PC-3 (cell line): ENCODE measurements around the gene NHS. TPM values are rescaled to one million over a fixed set of nuclear protein-coding genes. Genes with fewer than 3 reads are reported as not detected.

Experiments
- ATAC-seq: fragments of 200-7000 bp; cut with Tn5 transposase; 2 replicates; pipeline ENCODE4 v1.9.1; 2020; ENCODE audit warnings: mild to moderate bottlenecking, moderate library complexity
- BruUV-seq: library from RNA; stranded (reverse); fragments of 400-500 nt; replicated peaks from 2 replicates; lab custom pipeline; 2021; lab: Mats Ljungman, UMichigan
- CTCF ChIA-PET: fragments of 300-600 bp; sonication (Branson Sonifier 250); formaldehyde crosslinking; loops from one replicate; lab custom pipeline; 2022; ENCODE audit warnings: antibody characterized with exemption; lab: Charles Lee
- POLR2A ChIA-PET: fragments of 300-600 bp; sonication (Branson Sonifier 250); formaldehyde crosslinking; loops from one replicate; lab custom pipeline; 2022; ENCODE audit warnings: antibody characterized with exemption; ENCODE audit not compliant: unreplicated experiment; lab: Charles Lee
- DNase-seq: peaks from one replicate; pipeline ENCODE4 v3.0.0-alpha.2; 2015
- H2AFZ ChIP-seq: fragments of 300-600 bp; sonication (generic); 2 replicates; pipeline ENCODE4 v1.6.0; 2016; ENCODE audit warnings: antibody characterized with exemption, low read length
- H3F3A ChIP-seq: fragments of 300-600 bp; sonication (generic); one replicate; pipeline ENCODE4 v1.6.0; 2017; ENCODE audit warnings: antibody characterized with exemption, low read length, control low read depth, mild to moderate bottlenecking; ENCODE audit not compliant: unreplicated experiment
- H3K27ac ChIP-seq: fragments of 300-600 bp; sonication (generic); 2 replicates; pipeline ENCODE4 v1.5.1; 2016; ENCODE audit warnings: mild to moderate bottlenecking, low read length
- H3K27me3 ChIP-seq: fragments of 300-600 bp; sonication (generic); 2 replicates; pipeline ENCODE4 v1.6.1; 2016; ENCODE audit warnings: low read length, mixed read lengths
- H3K36me3 ChIP-seq: fragments of 300-600 bp; sonication (generic); 2 replicates; pipeline ENCODE4 v1.6.1; 2016; ENCODE audit warnings: low read depth, mixed run types, low read length, mixed read lengths
- H3K4me1 ChIP-seq: fragments of 300-600 bp; sonication (generic); 2 replicates; pipeline ENCODE4 v1.5.1; 2016; ENCODE audit warnings: low read length; ENCODE audit not compliant: insufficient read depth
- H3K4me2 ChIP-seq: fragments of 300-600 bp; sonication (generic); 2 replicates; pipeline ENCODE4 v1.6.0; 2016; ENCODE audit warnings: low read length
- H3K4me3 ChIP-seq: fragments of 300-600 bp; sonication (generic); 2 replicates; pipeline ENCODE4 v1.5.1; 2016; ENCODE audit warnings: mild to moderate bottlenecking, low read length, mixed read lengths
- H3K79me2 ChIP-seq: fragments of 300-600 bp; sonication (generic); 2 replicates; pipeline ENCODE4 v1.6.1; 2017; ENCODE audit warnings: low read length, mixed read lengths
- H3K9ac ChIP-seq: fragments of 300-600 bp; sonication (generic); 2 replicates; pipeline ENCODE4 v1.6.0; 2016; ENCODE audit warnings: mild to moderate bottlenecking, low read length
- H3K9me2 ChIP-seq: fragments of 300-600 bp; sonication (generic); replicated peaks from 2 replicates; pipeline ENCODE4 v1.6.1; 2016; ENCODE audit warnings: mixed run types, low read length, mixed read lengths
- H3K9me3 ChIP-seq: fragments of 300-600 bp; sonication (generic); 2 replicates; pipeline ENCODE4 v1.6.1; 2016; ENCODE audit warnings: low read length, mixed read lengths
- H4K20me1 ChIP-seq: fragments of 300-600 bp; sonication (generic); 2 replicates; pipeline ENCODE4 v1.6.1; 2016; ENCODE audit warnings: low read length, mixed read lengths
- EZH2 ChIP-seq: fragments of 300-600 bp; sonication (generic); IDR thresholded peaks from one replicate; pipeline ENCODE4 v1.6.1; 2017; ENCODE audit warnings: antibody characterized with exemption, mild to moderate bottlenecking, low read length; ENCODE audit not compliant: unreplicated experiment
- EZH2phosphoT487 ChIP-seq: fragments of 300-600 bp; sonication (generic); IDR thresholded peaks from 2 replicates; pipeline ENCODE4 v1.6.1; 2018; ENCODE audit warnings: mild to moderate bottlenecking, antibody characterized with exemption, low read length, borderline replicate concordance
- intact Hi-C: fragments of 100-400 bp; cut with micrococcal nuclease; formaldehyde crosslinking; loops from 2 replicates; pipeline ENCODE4 v1.9.0; 2023
- total RNA-seq: library from RNA; depleted of rRNA; stranded (reverse); fragments of >200 nt; gene quantifications from 2 replicates; pipeline ENCODE4 v1.2.3, GENCODE V29; 2014
- TF ChIP-seq, protein P1 (sequence below): fragments of 300-600 bp; sonication (generic); conservative IDR thresholded peaks from 2 replicates; pipeline ENCODE4 v1.5.1; 2017; ENCODE audit warnings: antibody characterized with exemption, low read depth, mild to moderate bottlenecking, low read length

NHS gene
- total RNA-seq, 1 experiment from 2014 or later: 4.9 TPM

DNA sequence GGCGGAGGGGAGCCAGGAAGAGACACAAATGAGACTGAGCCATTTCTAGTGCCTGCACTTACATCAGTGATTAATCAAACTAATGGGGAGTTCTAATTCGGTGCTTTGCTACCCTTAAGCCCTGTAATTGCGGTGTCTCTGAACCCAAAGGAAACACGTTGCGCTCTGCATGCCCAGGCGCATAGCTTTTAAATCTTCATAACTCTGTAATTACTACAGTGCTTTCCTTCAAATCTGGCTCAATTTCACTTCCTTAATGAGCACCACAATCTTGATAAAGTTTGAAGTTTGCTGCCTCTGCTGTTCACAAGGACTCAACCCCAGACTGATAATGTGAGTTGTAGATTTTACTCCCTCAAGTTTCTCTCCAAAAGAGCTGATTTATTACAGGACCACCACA is 5.7 kb upstream of the NHS start:
- Histone ChIP-seq H3K9me2 (no peaks in the 10 kb centered on the region), H3K4me2 (no peak overlapping the region), H2AFZ (no peak overlapping the region), H3K4me3 (no peak overlapping the region), H4K20me1 (no peaks in the 10 kb centered on the region), H3K4me1 (no peaks in the 10 kb centered on the region), H3K27me3 (no peaks in the 10 kb centered on the region), H3F3A (no peaks in the 10 kb centered on the region), H3K79me2 (no peaks in the 10 kb centered on the region), H3K27ac (no peak overlapping the region), H3K9me3 (no peaks in the 10 kb centered on the region), H3K9ac (no peak overlapping the region), H3K36me3 (no peaks in the 10 kb centered on the region)
- ATAC-seq: no peak
- ChIA-PET CTCF (no interaction called here), POLR2A (no interaction called here)
- BruUV-seq: no TSS peak
- intact Hi-C loops: no loop called here
- DNase-seq: no peak
- TF ChIP-seq EZH2phosphoT487 (no peak), EZH2 (no peak)
- TF ChIP-seq, protein P1, sequence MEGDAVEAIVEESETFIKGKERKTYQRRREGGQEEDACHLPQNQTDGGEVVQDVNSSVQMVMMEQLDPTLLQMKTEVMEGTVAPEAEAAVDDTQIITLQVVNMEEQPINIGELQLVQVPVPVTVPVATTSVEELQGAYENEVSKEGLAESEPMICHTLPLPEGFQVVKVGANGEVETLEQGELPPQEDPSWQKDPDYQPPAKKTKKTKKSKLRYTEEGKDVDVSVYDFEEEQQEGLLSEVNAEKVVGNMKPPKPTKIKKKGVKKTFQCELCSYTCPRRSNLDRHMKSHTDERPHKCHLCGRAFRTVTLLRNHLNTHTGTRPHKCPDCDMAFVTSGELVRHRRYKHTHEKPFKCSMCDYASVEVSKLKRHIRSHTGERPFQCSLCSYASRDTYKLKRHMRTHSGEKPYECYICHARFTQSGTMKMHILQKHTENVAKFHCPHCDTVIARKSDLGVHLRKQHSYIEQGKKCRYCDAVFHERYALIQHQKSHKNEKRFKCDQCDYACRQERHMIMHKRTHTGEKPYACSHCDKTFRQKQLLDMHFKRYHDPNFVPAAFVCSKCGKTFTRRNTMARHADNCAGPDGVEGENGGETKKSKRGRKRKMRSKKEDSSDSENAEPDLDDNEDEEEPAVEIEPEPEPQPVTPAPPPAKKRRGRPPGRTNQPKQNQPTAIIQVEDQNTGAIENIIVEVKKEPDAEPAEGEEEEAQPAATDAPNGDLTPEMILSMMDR: no peak

DNA sequence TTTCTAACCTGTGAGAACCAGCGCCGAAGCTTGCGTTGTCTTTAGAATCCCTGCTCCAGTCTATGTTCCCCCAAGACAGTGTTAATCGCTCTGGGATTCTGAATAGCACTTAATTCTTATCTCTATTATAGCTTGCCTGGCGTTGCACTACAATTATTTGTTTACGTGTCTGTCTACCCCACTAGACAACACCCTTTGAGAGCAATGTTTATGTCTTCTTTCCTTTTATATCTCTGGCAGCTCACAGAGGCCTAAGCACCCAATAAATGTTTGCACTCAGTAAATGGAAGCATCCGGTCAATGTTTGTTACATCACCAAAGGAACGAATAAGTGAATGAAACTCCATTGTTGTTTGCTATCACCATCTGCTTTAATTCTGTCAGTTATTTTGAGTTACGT is 4.8 kb upstream of the NHS start:
- H3K27me3 ChIP-seq: no peaks in the 10 kb centered on the region
- CTCF ChIA-PET: no interaction called here
- POLR2A ChIA-PET: no interaction called here
- ATAC-seq: no peak
- no peaks in the 10 kb centered on the region for H3K9me3 ChIP-seq
- no peaks in the 10 kb centered on the region for H3K79me2 ChIP-seq
- H3K4me2 ChIP-seq: no peak overlapping the region
- no peaks in the 10 kb centered on the region for H3K9me2 ChIP-seq
- BruUV-seq: no TSS peak
- no peak overlapping the region for H3K27ac ChIP-seq
- TF ChIP-seq, protein P1: no peak
- TF ChIP-seq EZH2 (no peak), EZH2phosphoT487 (no peak)
- no peaks in the 10 kb centered on the region for H3K4me1 ChIP-seq
- H3F3A ChIP-seq: no peaks in the 10 kb centered on the region
- H4K20me1 ChIP-seq: no peaks in the 10 kb centered on the region
- intact Hi-C loops: loop anchor here (10.0 kb wide), 2 partner anchors 75 to 125 kb away; no protein-coding TSS in a partner anchor
- no peak overlapping the region for H3K9ac ChIP-seq
- H2AFZ ChIP-seq: no peak overlapping the region
- DNase-seq: no peak
- H3K36me3 ChIP-seq: no peaks in the 10 kb centered on the region
- no peak overlapping the region for H3K4me3 ChIP-seq

DNA sequence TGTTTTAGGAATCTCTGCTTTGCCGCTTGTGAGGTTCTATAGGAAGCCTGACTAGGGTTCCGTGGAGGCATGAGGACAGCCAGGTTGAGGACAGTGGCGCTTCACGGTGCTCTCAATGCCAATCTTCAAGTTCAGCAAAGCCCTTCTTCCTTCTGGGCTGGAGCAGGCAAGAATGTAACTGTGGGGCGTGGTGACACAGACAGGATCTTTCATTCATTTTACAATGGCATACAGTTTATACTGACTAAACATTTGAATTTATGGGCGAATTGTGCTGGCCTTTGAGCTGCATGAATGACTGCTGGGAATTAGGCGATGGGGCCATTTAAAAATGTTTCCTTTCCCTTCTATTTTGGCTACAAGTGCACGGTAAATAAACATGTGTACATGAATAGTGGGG is 2.9 kb upstream of the NHS start:
- BruUV-seq: no TSS peak
- no peak overlapping the region for H3K9ac ChIP-seq
- H2AFZ ChIP-seq: no peak overlapping the region
- no peak for TF ChIP-seq EZH2
- no peak for TF ChIP-seq EZH2phosphoT487
- TF ChIP-seq, protein P1: no peak
- no peaks in the 10 kb centered on the region for H3F3A ChIP-seq
- H3K9me3 ChIP-seq: no peaks in the 10 kb centered on the region
- H3K9me2 ChIP-seq: no peaks in the 10 kb centered on the region
- no peaks in the 10 kb centered on the region for H4K20me1 ChIP-seq
- no peak overlapping the region for H3K4me3 ChIP-seq
- ChIA-PET CTCF (no interaction called here), POLR2A (no interaction called here)
- no peaks in the 10 kb centered on the region for H3K27me3 ChIP-seq
- H3K36me3 ChIP-seq: no peaks in the 10 kb centered on the region
- DNase-seq: no peak
- intact Hi-C loops: loop anchor here (10.0 kb wide), 2 partner anchors 73 to 123 kb away; no protein-coding TSS in a partner anchor
- no peak overlapping the region for H3K4me2 ChIP-seq
- H3K79me2 ChIP-seq: peaks cover 15% of the 10 kb centered on the region
- peak; percentile 16; the same call in 1 of the 2 replicates for ATAC-seq
- H3K4me1 ChIP-seq: peaks cover 3% of the 10 kb centered on the region; the same call in 1 of the 2 replicates
- H3K27ac ChIP-seq: no peak overlapping the region
